ENCODE results near the gene MRPL57.

Gene MRPL57

GRCh38 chr13:21225082-21225481 lies 48.6 kb downstream of the MRPL57 start:
- ChIA-PET POLR2A (no interaction called here), CTCF (no interaction called here)
- no peak for DNase-seq (ENCODE audit: extremely low spot score)
- TF ChIP-seq CTCF (IDR thresholded peaks at IDR 0.05; ENCODE audit: control extremely low read depth, extremely low read depth, low read depth, missing control alignments) = no peak

GRCh38 chr13:21225841-21226581 lies 49.6 kb downstream of the MRPL57 start:
- TF ChIP-seq CTCF (IDR thresholded peaks at IDR 0.05; ENCODE audit: control extremely low read depth, extremely low read depth, low read depth, missing control alignments) = no peak
- DNase-seq (ENCODE audit: extremely low spot score) = no peak
- ChIA-PET CTCF (interaction anchor here (0.9 to 1.2 kb wide), 2 partner anchors 10 to 252 kb away, joined by 5 to 6 read pairs; no protein-coding TSS in a partner anchor), POLR2A (no interaction called here)

GRCh38 chr13:21227917-21228316 lies 51.5 kb downstream of the MRPL57 start:
- TF ChIP-seq CTCF (IDR thresholded peaks at IDR 0.05; ENCODE audit: control extremely low read depth, extremely low read depth, low read depth, missing control alignments) = no peak
- CTCF ChIA-PET = interaction anchor here (1.1 to 1.3 kb wide), 3 partner anchors 9 to 249 kb away, joined by 3 to 6 read pairs (median 3); no protein-coding TSS in a partner anchor
- POLR2A ChIA-PET = no interaction called here
- DNase-seq (ENCODE audit: extremely low spot score) = no peak

Measured in GM10248 (cell line).